Islet of Langerhans (tissue), 1 donor: ENCODE results near the gene PLXNB1.

Experiments used
- FAIRE-seq: peaks from one replicate; lab custom pipeline; 2011; peaks lifted over from hg19 to GRCh38; lab: Jason Lieb, UNC

The PLXNB1 gene

GRCh38 chr3:48419149-48419548, 10.7 kb downstream of the PLXNB1 start:
- no peak for FAIRE-seq

- FAIRE-seq = no peak
These were observed 11.2 kb downstream of the PLXNB1 start for GRCh38 chr3:48418651-48419050.

GRCh38 chr3:48418140-48418539, 11.7 kb downstream of the PLXNB1 start:
- FAIRE-seq = no peak

GRCh38 chr3:48417529-48418108, 12.3 kb downstream of the PLXNB1 start:
- FAIRE-seq = no peak

GRCh38 chr3:48416546-48416945, 13.3 kb downstream of the PLXNB1 start:
- no peak for FAIRE-seq

GRCh38 chr3:48416091-48416505, 13.8 kb downstream of the PLXNB1 start:
- FAIRE-seq = no peak

- no peak for FAIRE-seq
These were observed 14.5 kb downstream of the PLXNB1 start for GRCh38 chr3:48415251-48415953.

GRCh38 chr3:48414376-48415250, 15.3 kb downstream of the PLXNB1 start:
- no peak for FAIRE-seq

- FAIRE-seq = no peak
These were observed 16.3 kb downstream of the PLXNB1 start for GRCh38 chr3:48413611-48414010.

GRCh38 chr3:48413086-48413485, 16.8 kb downstream of the PLXNB1 start:
- FAIRE-seq = no peak

- FAIRE-seq = no peak
These were observed 17.4 kb downstream of the PLXNB1 start for GRCh38 chr3:48412375-48413001.

GRCh38 chr3:48411606-48412374, 18.1 kb downstream of the PLXNB1 start:
- FAIRE-seq = no peak

GRCh38 chr3:48411041-48411588, 18.8 kb downstream of the PLXNB1 start:
- no peak for FAIRE-seq

GRCh38 chr3:48410205-48411040, 19.5 kb downstream of the PLXNB1 start:
- FAIRE-seq = no peak

- FAIRE-seq = no peak
These were observed 20.3 kb downstream of the PLXNB1 start for GRCh38 chr3:48409291-48410201.

GRCh38 chr3:48408823-48409281, 21.0 kb downstream of the PLXNB1 start:
- no peak for FAIRE-seq

GRCh38 chr3:48407542-48408099, 22.3 kb downstream of the PLXNB1 start:
- no peak for FAIRE-seq

GRCh38 chr3:48406443-48407431, 23.1 kb downstream of the PLXNB1 start:
- FAIRE-seq = no peak
